HCT116 (cell line): Measurements from ENCODE around the gene SLC4A11. TPM values are rescaled to one million over a fixed set of nuclear protein-coding genes. Genes with fewer than 3 reads are reported as not detected.

Source experiments
- ATAC-seq: fragments of 200-7000 bp; cut with Tn5 transposase; 2 replicates; pipeline ENCODE4 v1.9.1; 2020; ENCODE audit warnings: mild to moderate bottlenecking, moderate library complexity
- BruUV-seq: library from RNA; stranded (reverse); fragments of 400-500 nt; replicated peaks from 2 replicates; lab custom pipeline; 2021; lab: Mats Ljungman, UMichigan
- CTCF ChIA-PET: fragments of 300-600 bp; sonication (Branson Sonifier 250); formaldehyde crosslinking; loops from one replicate; lab custom pipeline; 2021; ENCODE audit warnings: antibody characterized with exemption; lab: Charles Lee
- POLR2A ChIA-PET: fragments of 300-600, 350-600 bp; sonication (Branson Sonifier 250); formaldehyde crosslinking; loops from one replicate; lab custom pipeline; 2021; ENCODE audit warnings: antibody characterized with exemption; lab: Charles Lee
- RAD21 ChIA-PET, 2 experiments: fragments of 300-600 bp; sonication (Branson Sonifier 250); formaldehyde crosslinking; loops; one replicate each; lab custom pipeline; 2023; ENCODE audit warnings: low total read pairs in 2 of 2; ENCODE audit not compliant: uncharacterized antibody in 2 of 2, unreplicated experiment in 2 of 2, low non-redundant PET in 1 of 2; lab: Charles Lee
- DNase-seq: peaks from one replicate; pipeline ENCODE4 v3.0.0-alpha.2; 2010; ENCODE audit warnings: low read depth, low spot score
- H2AFZ ChIP-seq: fragments of 200-600 bp; shearing (Covaris generic), sonication (generic); 2 replicates; pipeline ENCODE4 v1.6.1; 2017; ENCODE audit warnings: low read depth, mixed run types, mixed read lengths, antibody characterized with exemption, low read length; ENCODE audit not compliant: poor library complexity, severe bottlenecking
- H3K27ac ChIP-seq: 2 replicates; pipeline ENCODE4 v1.5.1; 2012; ENCODE audit warnings: low read depth, low read length
- H3K27me3 ChIP-seq: fragments of 200-600 bp; sonication (generic); 2 replicates; pipeline ENCODE4 v1.6.1; 2016; ENCODE audit warnings: mixed run types, low read length, mixed read lengths; ENCODE audit not compliant: insufficient read depth
- H3K36me3 ChIP-seq, 2 experiments: fragments of 200-500 bp in 1 of 2; fragments of 200-600 bp in 1 of 2; sonication (Bioruptor generic) in 1 of 2; sonication (generic) in 1 of 2; 2 replicates each; pipeline versions ENCODE4 v1.5.1 to v1.6.1; 2014 to 2016; ENCODE audit warnings: low read length in 2 of 2, inconsistent platforms in 1 of 2, mixed read lengths in 1 of 2, mixed run types in 1 of 2; ENCODE audit not compliant: insufficient read depth in 2 of 2, control insufficient read depth in 1 of 2
- H3K4me1 ChIP-seq, 2 experiments: fragments of 200-600 bp in 1 of 2; sonication (generic) in 1 of 2; 2 replicates each; pipeline versions ENCODE4 v1.5.1 to v1.6.1; 2012 to 2017; ENCODE audit warnings: low read length in 2 of 2, inconsistent platforms in 1 of 2, mild to moderate bottlenecking in 1 of 2, mixed read lengths in 1 of 2, mixed run types in 1 of 2, moderate library complexity in 1 of 2; ENCODE audit not compliant: insufficient read depth in 2 of 2, control insufficient read depth in 1 of 2
- H3K4me2 ChIP-seq: fragments of 200-600 bp; sonication (generic); 2 replicates; pipeline ENCODE4 v1.6.1; 2017; ENCODE audit warnings: mixed run types, low read length, mixed read lengths
- H3K4me3 ChIP-seq, 2 experiments: fragments of 200-600 bp in 1 of 2; sonication (generic) in 1 of 2; replicated peaks in 1 of 2; 2 replicates each; pipeline ENCODE4 v1.5.1; 2011 to 2016; ENCODE audit warnings: low read length in 2 of 2, control low read depth in 1 of 2, low read depth in 1 of 2, mild to moderate bottlenecking in 1 of 2, mixed read lengths in 1 of 2, mixed run types in 1 of 2
- H3K79me2 ChIP-seq: fragments of 200-600 bp; sonication (generic); 2 replicates; pipeline ENCODE4 v1.6.1; 2017; ENCODE audit warnings: mild to moderate bottlenecking, mixed run types, low read length, moderate library complexity, mixed read lengths; ENCODE audit not compliant: insufficient read depth
- H3K9ac ChIP-seq: fragments of 200-600 bp; sonication (generic); 2 replicates; pipeline ENCODE4 v1.6.1; 2016; ENCODE audit warnings: low read length, mixed read lengths
- H3K9me2 ChIP-seq: fragments of 200-600 bp; sonication (generic), shearing (Covaris generic); 2 replicates; pipeline ENCODE4 v1.6.1; 2017; ENCODE audit warnings: mixed run types, mild to moderate bottlenecking, moderate library complexity; ENCODE audit not compliant: insufficient read depth
- H3K9me3 ChIP-seq, 2 experiments: fragments of 200-500 bp in 1 of 2; fragments of 200-600 bp in 1 of 2; sonication (Bioruptor generic) in 1 of 2; sonication (generic) in 1 of 2; 2 replicates each; pipeline ENCODE4 v1.6.1; 2014 to 2017; ENCODE audit warnings: low read length in 2 of 2, mixed read lengths in 2 of 2, inconsistent platforms in 1 of 2, low read depth in 1 of 2, mild to moderate bottlenecking in 1 of 2, mixed run types in 1 of 2, moderate library complexity in 1 of 2; ENCODE audit not compliant: control insufficient read depth in 1 of 2, insufficient read depth in 1 of 2
- H4K20me1 ChIP-seq: fragments of 200-600 bp; sonication (generic), shearing (Covaris generic); 2 replicates; pipeline ENCODE4 v1.6.1; 2017; ENCODE audit warnings: mixed run types, mild to moderate bottlenecking, moderate library complexity; ENCODE audit not compliant: insufficient read depth
- ATF3 ChIP-seq: IDR thresholded peaks from 2 replicates; pipeline ENCODE4 v1.6.1; 2012
- CEBPB ChIP-seq: IDR thresholded peaks from 2 replicates; pipeline ENCODE4 v1.6.1; 2012; ENCODE audit warnings: low read depth
- ELF1 ChIP-seq: IDR thresholded peaks from 2 replicates; pipeline ENCODE4 v1.6.1; 2012; ENCODE audit warnings: low read depth, borderline replicate concordance
- EZH2phosphoT487 ChIP-seq: fragments of 200-600 bp; IDR thresholded peaks from 2 replicates; pipeline ENCODE4 v1.6.1; 2018; ENCODE audit warnings: antibody characterized with exemption, borderline replicate concordance
- POLR2AphosphoS5 ChIP-seq: IDR thresholded peaks from 2 replicates; pipeline ENCODE4 v1.6.1; 2011; ENCODE audit warnings: mild to moderate bottlenecking, low read depth, low read length, moderate library complexity
- RAD21 ChIP-seq: IDR thresholded peaks from 2 replicates; pipeline ENCODE4 v1.6.1; 2012; ENCODE audit warnings: low read depth, mild to moderate bottlenecking
- REST ChIP-seq: IDR thresholded peaks from 2 replicates; pipeline ENCODE4 v1.6.1; 2012; ENCODE audit warnings: low read depth
- SRF ChIP-seq: IDR thresholded peaks from 2 replicates; pipeline ENCODE4 v1.6.1; 2012; ENCODE audit warnings: low read depth
- intact Hi-C: fragments of 100-400 bp; cut with micrococcal nuclease; formaldehyde crosslinking; loops from 2 replicates; pipeline ENCODE4 v1.10.0; 2022
- total RNA-seq: library from RNA; stranded (reverse); gene quantifications from one replicate; pipeline ENCODE4 v1.2.1, GENCODE V29; 2021; ENCODE audit not compliant: unreplicated experiment
- TF ChIP-seq, protein P1 (sequence below): IDR thresholded peaks from 2 replicates; pipeline ENCODE4 v1.6.1; 2012

The SLC4A11 gene
- total RNA-seq, 1 experiment from 2014 or later: 22.7 TPM

GRCh38 chr20:3262566-3262965 lies 23.6 kb upstream of the SLC4A11 start:
- Histone ChIP-seq H3K27me3 (no peaks in the 10 kb centered on the region), H3K4me2 (no peak overlapping the region), H3K4me1 (no peaks in the 10 kb centered on the region), H3K9me2 (no peaks in the 10 kb centered on the region), H2AFZ (no peak overlapping the region), H3K79me2 (no peaks in the 10 kb centered on the region), H3K27ac (no peak overlapping the region), H3K36me3 (no peaks in the 10 kb centered on the region), H3K9me3 (no peaks in the 10 kb centered on the region), H3K4me3 (no peak overlapping the region), H4K20me1 (no peaks in the 10 kb centered on the region), H3K9ac (no peak overlapping the region)
- POLR2A ChIA-PET: no interaction called here
- CTCF ChIA-PET: no interaction called here
- BruUV-seq: no TSS peak
- ATAC-seq (no peak), DNase-seq (no peak)
- RAD21 ChIA-PET: no interaction called here
- TF ChIP-seq, protein P1, sequence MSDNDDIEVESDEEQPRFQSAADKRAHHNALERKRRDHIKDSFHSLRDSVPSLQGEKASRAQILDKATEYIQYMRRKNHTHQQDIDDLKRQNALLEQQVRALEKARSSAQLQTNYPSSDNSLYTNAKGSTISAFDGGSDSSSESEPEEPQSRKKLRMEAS: no peak
- no peak for TF ChIP-seq SRF
- no peak for TF ChIP-seq REST
- TF ChIP-seq ELF1: no peak
- TF ChIP-seq EZH2phosphoT487: no peak
- TF ChIP-seq ATF3: no peak
- no peak for TF ChIP-seq POLR2AphosphoS5
- TF ChIP-seq RAD21: no peak
- TF ChIP-seq CEBPB: no peak
- intact Hi-C loops: no loop called here
